AG09309 (cell line): ENCODE measurements around the gene THOP1.

Experiments
- DNase-seq: peaks from one replicate; pipeline ENCODE4 v3.0.0-alpha.2; 2010; ENCODE audit warnings: low read depth
- H3K4me3 ChIP-seq: 2 replicates; pipeline ENCODE4 v1.5.1; 2011; ENCODE audit warnings: mild to moderate bottlenecking, low read depth, low read length, moderate library complexity; ENCODE audit not compliant: control insufficient read depth
- TF ChIP-seq, protein P1 (sequence below): IDR thresholded peaks from 2 replicates; pipeline ENCODE4 v1.5.1; 2011; ENCODE audit warnings: mild to moderate bottlenecking, low read depth, low read length, inconsistent platforms; ENCODE audit not compliant: insufficient read depth, control insufficient read depth; ENCODE audit errors: missing control alignments

THOP1 gene

DNA sequence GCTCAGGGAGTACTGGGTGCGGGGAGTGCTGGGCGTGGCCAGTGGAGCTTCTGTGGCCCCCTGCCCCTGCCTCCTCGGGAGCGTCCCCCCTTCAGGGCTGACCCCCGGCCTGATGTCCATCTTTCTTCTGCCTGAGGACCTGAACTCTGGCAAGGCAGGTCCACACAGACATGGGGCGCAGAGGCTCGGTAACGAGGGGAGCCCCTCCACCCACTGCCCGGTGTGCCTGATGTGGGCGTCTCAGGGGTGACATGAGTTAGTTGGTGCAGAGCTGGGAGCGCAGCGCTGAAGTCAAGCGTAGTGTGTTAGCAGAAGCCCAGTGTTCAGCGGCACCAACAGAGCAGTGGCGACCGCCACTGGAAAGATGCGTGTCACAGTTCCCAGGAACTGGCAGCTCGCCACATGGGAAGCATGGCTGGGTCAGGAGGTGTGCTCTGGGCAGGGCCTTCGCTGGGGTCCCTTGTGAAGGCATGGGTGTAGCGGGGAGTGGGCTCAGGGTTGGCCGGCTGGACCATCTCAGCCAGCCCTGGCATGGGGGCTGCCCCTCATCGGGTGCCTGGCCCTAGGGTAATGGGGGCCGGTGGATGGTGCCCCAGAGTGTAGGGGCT is 11.5 kb downstream of the THOP1 start:
- TF ChIP-seq, protein P1, sequence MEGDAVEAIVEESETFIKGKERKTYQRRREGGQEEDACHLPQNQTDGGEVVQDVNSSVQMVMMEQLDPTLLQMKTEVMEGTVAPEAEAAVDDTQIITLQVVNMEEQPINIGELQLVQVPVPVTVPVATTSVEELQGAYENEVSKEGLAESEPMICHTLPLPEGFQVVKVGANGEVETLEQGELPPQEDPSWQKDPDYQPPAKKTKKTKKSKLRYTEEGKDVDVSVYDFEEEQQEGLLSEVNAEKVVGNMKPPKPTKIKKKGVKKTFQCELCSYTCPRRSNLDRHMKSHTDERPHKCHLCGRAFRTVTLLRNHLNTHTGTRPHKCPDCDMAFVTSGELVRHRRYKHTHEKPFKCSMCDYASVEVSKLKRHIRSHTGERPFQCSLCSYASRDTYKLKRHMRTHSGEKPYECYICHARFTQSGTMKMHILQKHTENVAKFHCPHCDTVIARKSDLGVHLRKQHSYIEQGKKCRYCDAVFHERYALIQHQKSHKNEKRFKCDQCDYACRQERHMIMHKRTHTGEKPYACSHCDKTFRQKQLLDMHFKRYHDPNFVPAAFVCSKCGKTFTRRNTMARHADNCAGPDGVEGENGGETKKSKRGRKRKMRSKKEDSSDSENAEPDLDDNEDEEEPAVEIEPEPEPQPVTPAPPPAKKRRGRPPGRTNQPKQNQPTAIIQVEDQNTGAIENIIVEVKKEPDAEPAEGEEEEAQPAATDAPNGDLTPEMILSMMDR = no peak
- no peak for DNase-seq
- H3K4me3 ChIP-seq = no peak overlapping the region

GRCh38 chr19:2797280-2797679 is 12.0 kb downstream of the THOP1 start:
- H3K4me3 ChIP-seq = no peak overlapping the region
- TF ChIP-seq, protein P1 = no peak
- DNase-seq = no peak

GRCh38 chr19:2798158-2798685 is 12.9 kb downstream of the THOP1 start:
- no peak overlapping the region for H3K4me3 ChIP-seq
- no peak for DNase-seq
- TF ChIP-seq, protein P1 = no peak

GRCh38 chr19:2798733-2799132 is 13.4 kb downstream of the THOP1 start:
- no peak for DNase-seq
- TF ChIP-seq, protein P1 = no peak
- H3K4me3 ChIP-seq = no peak overlapping the region

DNA sequence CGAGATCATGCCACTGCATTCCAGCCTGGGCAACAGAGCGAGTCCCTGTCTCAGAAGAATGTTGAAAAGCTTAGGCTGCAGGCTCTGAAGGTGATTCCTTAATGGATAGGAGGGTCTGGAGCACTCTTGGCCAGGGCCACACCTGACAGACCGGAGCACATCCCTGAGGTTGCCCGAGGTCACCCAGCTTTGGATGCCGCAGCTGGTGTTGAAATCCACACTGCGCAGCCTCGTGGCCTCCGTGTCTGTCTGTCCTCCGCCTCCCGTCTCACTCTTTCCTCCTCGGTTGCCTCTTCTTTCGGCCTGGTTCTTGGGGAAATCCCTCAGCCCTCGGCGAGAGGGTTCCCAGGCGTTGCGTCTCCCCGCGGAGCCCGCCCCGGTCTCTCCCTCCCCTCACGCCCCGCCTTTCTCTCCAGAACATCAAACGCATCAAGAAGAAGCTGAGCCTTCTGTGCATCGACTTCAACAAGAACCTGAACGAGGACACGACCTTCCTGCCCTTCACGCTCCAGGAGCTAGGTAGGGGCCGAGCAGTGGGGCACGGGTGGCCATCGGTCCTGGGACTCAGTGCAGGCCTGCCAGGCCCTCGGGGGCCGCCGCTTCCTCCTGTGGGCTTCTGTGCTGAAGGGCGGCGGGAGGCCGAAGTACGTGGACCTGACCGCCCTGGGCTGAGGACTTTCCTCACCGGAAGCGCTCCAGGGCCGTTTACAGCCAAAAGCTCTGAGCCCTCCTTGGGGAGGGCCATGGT is 14.1 kb downstream of the THOP1 start:
- no peak overlapping the region for H3K4me3 ChIP-seq
- TF ChIP-seq, protein P1 = no peak
- DNase-seq = no peak

GRCh38 chr19:2800506-2800905 is 15.2 kb downstream of the THOP1 start:
- TF ChIP-seq, protein P1 = no peak
- no peak overlapping the region for H3K4me3 ChIP-seq
- no peak for DNase-seq
